AG10803 (cell line): ENCODE data around the gene RPTOR.

Experiments
- DNase-seq: peaks from one replicate; pipeline ENCODE4 v3.0.0; 2010; ENCODE audit warnings: low read depth
- H3K4me3 ChIP-seq: 2 replicates; pipeline ENCODE4 v1.5.1; 2011; ENCODE audit warnings: mild to moderate bottlenecking, low read length, control low read depth
- CTCF ChIP-seq: conservative IDR thresholded peaks from 2 replicates; pipeline ENCODE4 v1.5.1; 2011; ENCODE audit warnings: mild to moderate bottlenecking, low read length, control low read depth, inconsistent platforms

The RPTOR gene

GRCh38 chr17:80800481-80801391, 256.1 kb downstream of the RPTOR start:
- no peak for DNase-seq
- no peak overlapping the region for H3K4me3 ChIP-seq
- no peak for TF ChIP-seq CTCF

- no peak for TF ChIP-seq CTCF
- no peak overlapping the region for H3K4me3 ChIP-seq
- DNase-seq: no peak
Observed at GRCh38 chr17:80802626-80803450, 258.2 kb downstream of the RPTOR start.

- H3K4me3 ChIP-seq: no peak overlapping the region
- TF ChIP-seq CTCF: no peak
- DNase-seq: no peak
Observed at GRCh38 chr17:80803451-80804428, 259.1 kb downstream of the RPTOR start.

GRCh38 chr17:80804466-80804865, 259.8 kb downstream of the RPTOR start:
- TF ChIP-seq CTCF: no peak
- DNase-seq: no peak
- no peak overlapping the region for H3K4me3 ChIP-seq

GRCh38 chr17:80805032-80805751, 260.6 kb downstream of the RPTOR start:
- TF ChIP-seq CTCF: no peak
- no peak overlapping the region for H3K4me3 ChIP-seq
- no peak for DNase-seq

GRCh38 chr17:80807014-80807413, 262.4 kb downstream of the RPTOR start:
- no peak overlapping the region for H3K4me3 ChIP-seq
- no peak for TF ChIP-seq CTCF
- DNase-seq: no peak
